Measurements from ENCODE around the gene UPK3A. TPM values are rescaled to one million over a fixed set of nuclear protein-coding genes. Genes with fewer than 3 reads are reported as not detected.

The UPK3A gene
- polyA plus RNA-seq, 1 of the 3 experiments (the other 2 are of a cell fraction): not detected

DNA sequence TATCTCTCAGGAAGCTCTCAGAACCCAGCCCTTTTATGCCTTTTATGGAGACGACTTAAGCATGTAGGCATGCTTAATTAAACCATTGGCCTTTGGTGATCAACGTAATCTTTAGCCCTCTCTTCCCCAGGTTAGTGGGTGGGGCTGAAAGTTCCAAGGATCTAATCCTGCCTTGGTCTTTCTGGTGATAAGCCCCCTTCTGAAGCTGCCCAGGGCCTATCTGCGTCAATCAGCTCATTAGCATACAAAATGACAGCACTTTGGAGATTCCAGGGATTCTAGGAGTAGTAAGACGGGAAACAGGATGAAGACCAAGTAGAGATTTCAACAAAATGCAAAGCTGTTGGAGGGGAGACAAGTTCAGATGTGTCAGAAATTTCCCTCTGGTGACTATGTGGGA is 28.1 kb downstream of the UPK3A start:
- Histone ChIP-seq H2AFZ (ENCODE audit: low read depth) (no peak overlapping the region), H3F3A (replicated peaks; ENCODE audit: insufficient read depth) (no peaks in the 10 kb centered on the region), H3K4me2 (no peak overlapping the region), H3K79me2 (ENCODE audit: insufficient read depth) (peaks cover 48% of the 10 kb centered on the region), H4K20me1 (ENCODE audit: insufficient read depth) (no peaks in the 10 kb centered on the region), H3K9me3 (no peaks in the 10 kb centered on the region), H3K9me2 (no peaks in the 10 kb centered on the region), H3K4me1 (ENCODE audit: control insufficient read depth in 1 of 2, insufficient read depth in 2 of 2, low read depth in 1 of 2, low read length in 1 of 2) (peaks cover 3 to 59% of the 10 kb centered on the region in 2 experiments; a peak in 3 of 4 replicates), H3K4me3 (ENCODE audit: low read depth in 2 of 2, low read length in 1 of 2) (no peak overlapping the region), H3K9ac (no peak overlapping the region), H3K27me3 (ENCODE audit: insufficient read depth) (no peaks in the 10 kb centered on the region), H3K27ac (ENCODE audit: low read depth in 2 of 2, low read length in 1 of 2) (peak overlapping the region in 1 of 2 experiments; percentile 54; a peak in 2 of 4 replicates), H3K36me3 (replicated peaks in 1 of 2; ENCODE audit: control insufficient read depth in 1 of 2, insufficient read depth in 2 of 2, low read length in 1 of 2) (no peaks in the 10 kb centered on the region)
- CTCF ChIA-PET: interaction anchor here (1.4 to 1.6 kb wide), 3 partner anchors 19 to 241 kb away, joined by 3 to 4 read pairs (median 4); no protein-coding TSS in a partner anchor
- POLR2A ChIA-PET: no interaction called here
- no peak for DNase-seq
- WGBS (ENCODE audit: low lambda C conversion rate): 95% methylated on average over 4 of the region's 4 CpGs
- TF ChIP-seq RAD21 (IDR thresholded peaks at IDR 0.05; ENCODE audit: low read length): no peak
- TF ChIP-seq CHD2 (IDR thresholded peaks at IDR 0.05; ENCODE audit: low read length, partially characterized antibody): no peak
- no peak for TF ChIP-seq TCF12 (IDR thresholded peaks at IDR 0.05)
- TF ChIP-seq TEAD4 (IDR thresholded peaks at IDR 0.05; ENCODE audit: borderline replicate concordance, insufficient read depth): no peak
- no peak for TF ChIP-seq JUND (IDR thresholded peaks at IDR 0.05)
- TF ChIP-seq PBX3 (IDR thresholded peaks at IDR 0.05): no peak
- TF ChIP-seq SMC3 (IDR thresholded peaks at IDR 0.05; ENCODE audit: low read depth, low read length): no peak
- TF ChIP-seq, protein P1, sequence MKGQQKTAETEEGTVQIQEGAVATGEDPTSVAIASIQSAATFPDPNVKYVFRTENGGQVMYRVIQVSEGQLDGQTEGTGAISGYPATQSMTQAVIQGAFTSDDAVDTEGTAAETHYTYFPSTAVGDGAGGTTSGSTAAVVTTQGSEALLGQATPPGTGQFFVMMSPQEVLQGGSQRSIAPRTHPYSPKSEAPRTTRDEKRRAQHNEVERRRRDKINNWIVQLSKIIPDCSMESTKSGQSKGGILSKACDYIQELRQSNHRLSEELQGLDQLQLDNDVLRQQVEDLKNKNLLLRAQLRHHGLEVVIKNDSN (IDR thresholded peaks at IDR 0.05; ENCODE audit: borderline replicate concordance, low read depth): no peak
- no peak for TF ChIP-seq POLR2AphosphoS5 (IDR thresholded peaks at IDR 0.05; ENCODE audit: low read depth, low read length)
- no peak for TF ChIP-seq FOSL2 (IDR thresholded peaks at IDR 0.05; ENCODE audit: borderline replicate concordance, low read depth)
- TF ChIP-seq ELF1 (IDR thresholded peaks at IDR 0.05): no peak
- no peak for TF ChIP-seq GATA2 (CRISPR knock-in tag; IDR thresholded peaks at IDR 0.05)
- no peak for TF ChIP-seq FOXM1 (IDR thresholded peaks at IDR 0.05; ENCODE audit: low read depth)
- no peak for TF ChIP-seq NRF1 (IDR thresholded peaks at IDR 0.05; ENCODE audit: low read depth, low read length)
- no peak for TF ChIP-seq REST (IDR thresholded peaks at IDR 0.05; ENCODE audit: low read depth, low read length)
- TF ChIP-seq USF2 (IDR thresholded peaks at IDR 0.05; ENCODE audit: borderline replicate concordance, low read depth, low read length): no peak
- TF ChIP-seq, protein P2, sequence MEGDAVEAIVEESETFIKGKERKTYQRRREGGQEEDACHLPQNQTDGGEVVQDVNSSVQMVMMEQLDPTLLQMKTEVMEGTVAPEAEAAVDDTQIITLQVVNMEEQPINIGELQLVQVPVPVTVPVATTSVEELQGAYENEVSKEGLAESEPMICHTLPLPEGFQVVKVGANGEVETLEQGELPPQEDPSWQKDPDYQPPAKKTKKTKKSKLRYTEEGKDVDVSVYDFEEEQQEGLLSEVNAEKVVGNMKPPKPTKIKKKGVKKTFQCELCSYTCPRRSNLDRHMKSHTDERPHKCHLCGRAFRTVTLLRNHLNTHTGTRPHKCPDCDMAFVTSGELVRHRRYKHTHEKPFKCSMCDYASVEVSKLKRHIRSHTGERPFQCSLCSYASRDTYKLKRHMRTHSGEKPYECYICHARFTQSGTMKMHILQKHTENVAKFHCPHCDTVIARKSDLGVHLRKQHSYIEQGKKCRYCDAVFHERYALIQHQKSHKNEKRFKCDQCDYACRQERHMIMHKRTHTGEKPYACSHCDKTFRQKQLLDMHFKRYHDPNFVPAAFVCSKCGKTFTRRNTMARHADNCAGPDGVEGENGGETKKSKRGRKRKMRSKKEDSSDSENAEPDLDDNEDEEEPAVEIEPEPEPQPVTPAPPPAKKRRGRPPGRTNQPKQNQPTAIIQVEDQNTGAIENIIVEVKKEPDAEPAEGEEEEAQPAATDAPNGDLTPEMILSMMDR (IDR thresholded peaks at IDR 0.05): no peak

All from SK-N-SH (cell line).